ENCODE data around the gene RFX3. TPM values are rescaled to one million over a fixed set of nuclear protein-coding genes. Genes with fewer than 3 reads are reported as not detected.

Gene RFX3
- total and polyA plus RNA-seq, 12 donors, result 1.4 to 14.2 (median 5.5) TPM

DNA sequence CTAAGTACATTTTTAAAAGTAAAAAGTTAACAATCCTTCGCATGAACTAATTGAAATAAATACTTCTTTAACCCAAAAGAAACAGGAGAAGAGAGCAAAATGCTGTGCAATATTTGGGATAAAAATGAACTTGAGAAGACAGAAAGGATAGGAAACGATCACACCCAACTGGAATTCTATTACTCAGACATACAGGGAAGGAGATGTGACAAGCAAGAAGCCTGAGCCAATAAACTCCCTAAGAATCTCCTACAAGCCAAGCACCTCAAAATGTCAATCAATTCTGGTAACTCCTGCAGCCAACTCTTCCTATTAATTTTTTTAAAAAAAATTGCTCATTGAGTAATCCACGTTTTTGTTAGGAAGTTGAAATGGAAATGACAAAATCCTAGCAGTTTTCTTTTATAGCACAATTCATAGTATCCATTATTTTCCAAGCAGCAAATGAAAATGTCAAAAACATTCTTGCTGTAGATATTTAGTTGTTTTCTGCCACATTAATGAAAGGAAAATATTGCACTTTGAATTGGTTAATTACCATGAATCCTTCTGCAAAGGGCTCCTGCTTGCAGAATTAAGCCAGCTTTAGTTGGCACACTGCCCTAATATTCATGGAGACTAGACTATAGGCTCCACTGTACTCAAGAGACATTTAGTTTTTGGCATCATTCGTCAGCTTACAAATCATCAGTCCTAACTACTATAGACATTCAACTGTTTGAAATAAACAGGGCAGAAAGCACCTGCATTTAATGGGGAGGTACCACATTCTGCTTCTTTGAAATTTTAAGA, 89.0 kb downstream of the RFX3 start:
- Histone ChIP-seq H3K4me1 (replicated peaks in 1 of 2) (no peaks in the 10 kb centered on the region), H3K4me3 (no peak overlapping the region), H3K27me3 (no peaks in the 10 kb centered on the region), H3K36me3 (replicated peaks in 1 of 2) (no peaks in the 10 kb centered on the region), H3K9me3 (replicated peaks in 1 of 3) (no peaks in the 10 kb centered on the region), H3K27ac (no peak overlapping the region)
- no peak for DNase-seq
- WGBS, 4 donors, result 74 to 80% (median 78%) methylated on average over 4 of the region's 4 CpGs
- no peak for TF ChIP-seq POLR2A (IDR thresholded peaks at IDR 0.05)
- TF ChIP-seq, protein P1, sequence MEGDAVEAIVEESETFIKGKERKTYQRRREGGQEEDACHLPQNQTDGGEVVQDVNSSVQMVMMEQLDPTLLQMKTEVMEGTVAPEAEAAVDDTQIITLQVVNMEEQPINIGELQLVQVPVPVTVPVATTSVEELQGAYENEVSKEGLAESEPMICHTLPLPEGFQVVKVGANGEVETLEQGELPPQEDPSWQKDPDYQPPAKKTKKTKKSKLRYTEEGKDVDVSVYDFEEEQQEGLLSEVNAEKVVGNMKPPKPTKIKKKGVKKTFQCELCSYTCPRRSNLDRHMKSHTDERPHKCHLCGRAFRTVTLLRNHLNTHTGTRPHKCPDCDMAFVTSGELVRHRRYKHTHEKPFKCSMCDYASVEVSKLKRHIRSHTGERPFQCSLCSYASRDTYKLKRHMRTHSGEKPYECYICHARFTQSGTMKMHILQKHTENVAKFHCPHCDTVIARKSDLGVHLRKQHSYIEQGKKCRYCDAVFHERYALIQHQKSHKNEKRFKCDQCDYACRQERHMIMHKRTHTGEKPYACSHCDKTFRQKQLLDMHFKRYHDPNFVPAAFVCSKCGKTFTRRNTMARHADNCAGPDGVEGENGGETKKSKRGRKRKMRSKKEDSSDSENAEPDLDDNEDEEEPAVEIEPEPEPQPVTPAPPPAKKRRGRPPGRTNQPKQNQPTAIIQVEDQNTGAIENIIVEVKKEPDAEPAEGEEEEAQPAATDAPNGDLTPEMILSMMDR (IDR thresholded peaks at IDR 0.05), result no peak
- intact Hi-C loops (cut with DNase I), result no loop called here

DNA sequence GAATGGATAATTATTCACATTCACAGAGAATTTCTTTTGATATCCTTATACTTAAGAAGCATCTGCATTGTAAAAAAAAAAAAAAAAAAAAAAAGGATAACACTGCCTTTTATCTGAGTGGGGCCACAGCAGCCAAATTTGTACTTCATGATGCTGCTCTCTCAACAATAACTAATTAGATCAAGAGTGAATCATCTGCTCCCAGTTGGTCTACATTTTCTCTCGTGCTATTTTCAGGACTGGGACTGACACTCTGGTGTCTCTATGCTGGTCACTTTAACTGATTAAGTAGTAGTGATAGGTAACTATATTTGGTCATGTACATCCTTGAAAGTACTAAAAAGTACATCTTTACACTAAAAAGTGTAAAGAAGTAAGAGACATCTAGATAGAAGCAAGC, 90.1 kb downstream of the RFX3 start:
- intact Hi-C loops (cut with DNase I), result no loop called here
- WGBS, 4 donors, result 83 to 87% (median 84%) methylated on average over 1 of the region's 1 CpG

DNA sequence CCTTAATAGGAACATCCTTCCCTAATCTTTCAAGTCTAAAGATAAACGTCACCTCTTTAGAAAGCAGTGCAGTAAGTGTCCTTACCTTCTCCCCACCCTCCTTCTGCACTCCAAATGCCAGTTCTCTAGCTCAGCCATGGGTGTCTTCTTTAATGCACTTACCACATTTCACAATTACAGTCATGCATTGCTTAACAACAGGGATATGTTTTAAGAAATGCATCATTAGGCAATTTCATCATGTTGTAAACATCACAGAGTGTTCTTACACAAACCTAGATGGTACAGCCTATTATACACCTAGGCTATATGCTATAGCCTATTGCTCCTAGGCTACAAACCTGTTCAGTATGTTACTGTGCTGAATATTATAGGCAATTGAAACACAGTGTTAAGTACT, 91.2 kb downstream of the RFX3 start:
- no peaks in the 10 kb centered on the region for H3K4me1 ChIP-seq (replicated peaks in 1 of 2)
- no peaks in the 10 kb centered on the region for H3K9me3 ChIP-seq (replicated peaks in 1 of 3)
- no peak overlapping the region for H3K4me3 ChIP-seq
- H3K27me3 ChIP-seq, result no peaks in the 10 kb centered on the region
- WGBS, 4 donors, result 36 to 57% (median 47%) methylated on average over 1 of the region's 1 CpG
- no peak for DNase-seq
- no peak overlapping the region for H3K27ac ChIP-seq
- intact Hi-C loops (cut with DNase I), result no loop called here
- TF ChIP-seq, protein P1 (IDR thresholded peaks at IDR 0.05), result no peak
- no peak for TF ChIP-seq POLR2A (IDR thresholded peaks at IDR 0.05)
- no peaks in the 10 kb centered on the region for H3K36me3 ChIP-seq (replicated peaks in 1 of 2)

More for the DNA sequence above, 90.1 kb downstream of the RFX3 start:
- Histone ChIP-seq H3K27ac (no peak overlapping the region), H3K9me3 (replicated peaks in 1 of 3) (no peaks in the 10 kb centered on the region), H3K4me1 (replicated peaks in 1 of 2) (no peaks in the 10 kb centered on the region), H3K27me3 (no peaks in the 10 kb centered on the region), H3K36me3 (replicated peaks in 1 of 2) (no peaks in the 10 kb centered on the region), H3K4me3 (no peak overlapping the region)
- TF ChIP-seq, protein P1 (IDR thresholded peaks at IDR 0.05), result no peak
- no peak for TF ChIP-seq POLR2A (IDR thresholded peaks at IDR 0.05)
- DNase-seq, result no peak

DNA sequence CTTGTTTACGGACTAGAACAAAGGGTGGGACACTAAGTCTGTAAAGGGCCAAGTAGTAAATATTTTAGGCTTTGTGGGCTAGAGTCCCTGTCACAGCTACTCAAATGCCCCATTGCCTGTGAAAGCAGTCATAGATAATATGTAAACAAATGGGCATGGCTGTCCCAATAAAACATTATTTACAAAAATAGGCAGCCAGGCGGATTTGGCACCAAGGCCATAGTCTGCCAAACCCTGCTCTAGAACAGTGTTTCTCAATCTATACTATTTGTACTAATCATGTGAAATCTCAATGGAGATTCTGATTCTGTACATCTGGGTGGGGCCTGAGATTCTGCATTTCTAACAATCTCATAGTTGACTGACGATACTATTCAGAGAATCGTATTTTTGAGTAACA, 92.0 kb downstream of the RFX3 start:
- H3K4me1 ChIP-seq (replicated peaks in 1 of 2), result no peaks in the 10 kb centered on the region
- H3K4me3 ChIP-seq, result no peak overlapping the region
- DNase-seq, result no peak
- no peak for TF ChIP-seq POLR2A (IDR thresholded peaks at IDR 0.05)
- H3K9me3 ChIP-seq (replicated peaks in 1 of 3), result no peaks in the 10 kb centered on the region
- intact Hi-C loops (cut with DNase I), result no loop called here
- no peaks in the 10 kb centered on the region for H3K36me3 ChIP-seq (replicated peaks in 1 of 2)
- WGBS, 4 donors, result 92 to 98% (median 96%) methylated on average over 4 of the region's 4 CpGs
- no peaks in the 10 kb centered on the region for H3K27me3 ChIP-seq
- no peak overlapping the region for H3K27ac ChIP-seq

DNA sequence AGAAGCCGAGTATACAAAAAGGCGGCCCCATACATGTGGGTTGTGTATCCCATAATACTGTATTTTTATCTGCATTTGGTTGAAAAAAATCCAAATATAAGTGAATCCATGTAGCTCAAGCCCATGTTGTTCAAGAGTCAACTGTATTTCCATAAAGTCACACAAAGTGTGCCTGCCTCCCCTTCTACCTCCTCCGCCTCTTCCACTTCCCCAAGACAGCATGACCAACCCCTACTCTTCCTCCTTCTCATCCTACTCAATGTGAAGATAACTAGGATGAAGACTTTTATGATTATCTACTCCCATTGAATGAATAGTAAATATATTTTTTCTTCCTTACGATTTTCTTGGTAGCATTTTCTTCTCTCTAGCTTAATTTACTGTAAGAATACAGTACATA, 92.7 kb downstream of the RFX3 start:
- H3K4me3 ChIP-seq, result no peak overlapping the region
- TF ChIP-seq, protein P1 (IDR thresholded peaks at IDR 0.05), result no peak
- TF ChIP-seq POLR2A (IDR thresholded peaks at IDR 0.05), result no peak
- no peaks in the 10 kb centered on the region for H3K4me1 ChIP-seq (replicated peaks in 1 of 2)
- no peaks in the 10 kb centered on the region for H3K9me3 ChIP-seq (replicated peaks in 1 of 3)
- no peaks in the 10 kb centered on the region for H3K27me3 ChIP-seq
- intact Hi-C loops (cut with DNase I), result no loop called here
- no peak for DNase-seq
- WGBS, 4 donors, result 91 to 100% (median 95%) methylated on average over 4 of the region's 4 CpGs
- H3K27ac ChIP-seq, result no peak overlapping the region
- no peaks in the 10 kb centered on the region for H3K36me3 ChIP-seq (replicated peaks in 1 of 2)

Data from adrenal gland (tissue), 12 donors.